Esophagus squamous epithelium (tissue), 5 donors: Measurements from ENCODE around the gene TFG. TPM values are rescaled to one million over a fixed set of nuclear protein-coding genes. Genes with fewer than 3 reads are reported as not detected.

Experiments
- DNase-seq: peaks from one replicate; lab custom pipeline; 2025; lab: John Stamatoyannopoulos, UW
- H3K27ac ChIP-seq, 4 donors: fragments of 200-600 bp; sonication (generic); one replicate each; pipeline ENCODE4 v1.5.1; 2016 to 2019; ENCODE audit warnings: mild to moderate bottlenecking in 1 of 4
- H3K27me3 ChIP-seq, 4 donors: fragments of 200-600 bp; sonication (generic); 1 replicate in 3 of 4; 2 replicates in 1 of 4; pipeline versions ENCODE4 v1.5.1 to v1.6.0; 2017 to 2021; ENCODE audit warnings: antibody characterized with exemption in 1 of 4
- H3K36me3 ChIP-seq, 3 donors: fragments of 200-600 bp; sonication (generic); one replicate each; pipeline ENCODE4 v1.5.1; 2016 to 2019
- H3K4me1 ChIP-seq, 3 donors: fragments of 200-600 bp; sonication (generic); one replicate each; pipeline ENCODE4 v1.5.1; 2017 to 2019
- H3K4me3 ChIP-seq, 4 donors: fragments of 200-600 bp; sonication (generic); 1 replicate in 3 of 4; 2 replicates in 1 of 4; pipeline ENCODE4 v1.5.1; 2016 to 2019; ENCODE audit warnings: mild to moderate bottlenecking in 2 of 4, moderate library complexity in 1 of 4
- H3K9me3 ChIP-seq, 3 donors: fragments of 200-600 bp; sonication (generic); one replicate each; pipeline ENCODE4 v1.5.1; 2016 to 2019
- CTCF ChIP-seq, 6 experiments: fragments of 450-650 bp in 4 of 6; fragments of 200-600 bp in 2 of 6; sonication (generic) in 2 of 6; IDR thresholded peaks; one replicate each; pipeline ENCODE4 v1.5.1; 2016 to 2019; ENCODE audit warnings: antibody characterized with exemption in 6 of 6, mild to moderate bottlenecking in 4 of 6, moderate library complexity in 4 of 6
- POLR2A ChIP-seq, 4 donors: fragments of 450-650 bp; IDR thresholded peaks; one replicate each; pipeline ENCODE4 v1.6.1; 2017; ENCODE audit warnings: antibody characterized with exemption in 4 of 4, mild to moderate bottlenecking in 4 of 4, moderate library complexity in 3 of 4
- WGBS, 2 donors: methylation state at CpG; one replicate each; pipeline ENCODE4 v1.1.5; 2018; 5-methylcytosine and 5-hydroxymethylcytosine counted together
- intact Hi-C: fragments of 100-400 bp; cut with DNase I; formaldehyde crosslinking; loops from one replicate; pipeline ENCODE4 v1.15.0; 2022
- total RNA-seq, 4 donors: library from RNA; depleted of rRNA; stranded (reverse); fragments of >200 nt; gene quantifications; one replicate each; pipeline ENCODE4 v1.1.0, GENCODE V29; 2016
- donor health status: DM: yes; HTN: yes; CAD: no.

Gene TFG
- total RNA-seq, 4 donors from 2014 or later: 76.7 to 133 (median 91.8) TPM

- DNase-seq: no peak
- TF ChIP-seq CTCF (IDR thresholded peaks at IDR 0.05) (no peak), POLR2A (IDR thresholded peaks at IDR 0.05) (no peak)
- 97% methylated on average over 4 of the region's 4 CpGs for WGBS, 2 donors
- H3K9me3 ChIP-seq: no peaks in the 10 kb centered on the region
- peaks cover 0 to 80% (median 6%) of the 10 kb centered on the region in 3 donors for H3K36me3 ChIP-seq
- H3K4me3 ChIP-seq: no peak overlapping the region
- H3K27me3 ChIP-seq: no peaks in the 10 kb centered on the region
- H3K4me1 ChIP-seq: peaks cover 0 to 35% (median 0%) of the 10 kb centered on the region in 3 donors
- no peak overlapping the region for H3K27ac ChIP-seq
- intact Hi-C loops: no loop called here
Observed at GRCh38 chr3:100717637-100718487, 8.6 kb downstream of the TFG start.

GRCh38 chr3:100719136-100719535 is 9.8 kb downstream of the TFG start:
- Histone ChIP-seq H3K4me3 (no peak overlapping the region), H3K4me1 (peaks cover 0 to 31% (median 0%) of the 10 kb centered on the region in 3 donors), H3K27ac (no peak overlapping the region), H3K27me3 (no peaks in the 10 kb centered on the region), H3K9me3 (no peaks in the 10 kb centered on the region), H3K36me3 (peaks cover 0 to 87% (median 6%) of the 10 kb centered on the region in 3 donors)
- intact Hi-C loops: no loop called here
- no peak for TF ChIP-seq CTCF (IDR thresholded peaks at IDR 0.05)
- TF ChIP-seq POLR2A (IDR thresholded peaks at IDR 0.05): no peak
- DNase-seq: no peak
- 25 to 61% methylated on average over 1 of the region's 1 CpG for whole genome bisulfite sequencing, 2 donors

GRCh38 chr3:100720426-100720825 is 11.1 kb downstream of the TFG start:
- DNase-seq: no peak
- no peaks in the 10 kb centered on the region for H3K27me3 ChIP-seq
- H3K4me1 ChIP-seq: peaks cover 0 to 23% (median 0%) of the 10 kb centered on the region in 3 donors
- H3K4me3 ChIP-seq: no peak overlapping the region
- intact Hi-C loops: no loop called here
- 82 to 92% methylated on average over 5 of the region's 5 CpGs for WGBS, 2 donors
- no peaks in the 10 kb centered on the region for H3K9me3 ChIP-seq
- no peak for TF ChIP-seq CTCF (IDR thresholded peaks at IDR 0.05)
- TF ChIP-seq POLR2A (IDR thresholded peaks at IDR 0.05): no peak
- H3K27ac ChIP-seq: no peak overlapping the region
- H3K36me3 ChIP-seq: peaks cover 0 to 87% (median 3%) of the 10 kb centered on the region in 3 donors

- Histone ChIP-seq H3K4me3 (no peak overlapping the region), H3K27me3 (no peaks in the 10 kb centered on the region), H3K36me3 (peaks cover 0 to 100% (median 0%) of the 10 kb centered on the region in 3 donors), H3K9me3 (no peaks in the 10 kb centered on the region), H3K4me1 (no peaks in the 10 kb centered on the region), H3K27ac (no peak overlapping the region)
- 95 to 98% methylated on average over 3 of the region's 3 CpGs for WGBS, 2 donors
- TF ChIP-seq POLR2A (IDR thresholded peaks at IDR 0.05): no peak
- DNase-seq: no peak
- intact Hi-C loops: no loop called here
Observed at GRCh38 chr3:100725935-100726513, 16.7 kb downstream of the TFG start.

GRCh38 chr3:100726706-100727105 is 17.4 kb downstream of the TFG start:
- TF ChIP-seq CTCF (IDR thresholded peaks at IDR 0.05) (no peak), POLR2A (IDR thresholded peaks at IDR 0.05) (no peak)
- H3K27ac ChIP-seq: no peak overlapping the region
- H3K27me3 ChIP-seq: no peaks in the 10 kb centered on the region
- H3K4me1 ChIP-seq: no peaks in the 10 kb centered on the region
- H3K36me3 ChIP-seq: peaks cover 0 to 99% (median 0%) of the 10 kb centered on the region in 3 donors
- intact Hi-C loops: no loop called here
- H3K9me3 ChIP-seq: no peaks in the 10 kb centered on the region
- WGBS, 2 donors: 73 to 76% methylated on average over 1 of the region's 1 CpG
- H3K4me3 ChIP-seq: no peak overlapping the region
- DNase-seq: no peak
